Endothelial cell of umbilical vein (primary cell): ENCODE results near the gene RALB. TPM values are rescaled to one million over a fixed set of nuclear protein-coding genes. Genes with fewer than 3 reads are reported as not detected.

ENCODE experiments used
- BruUV-seq: library from RNA; stranded (reverse); fragments of 400-500 nt; replicated peaks from 2 replicates; lab custom pipeline; 2021; lab: Mats Ljungman, UMichigan
- CTCF ChIA-PET: fragments of 300-600, 350-600 bp; sonication (Branson Sonifier 250); formaldehyde crosslinking; loops from one replicate; lab custom pipeline; 2021; ENCODE audit warnings: antibody characterized with exemption, inconsistent platforms; lab: Charles Lee
- POLR2A ChIA-PET: fragments of 300-600, 350-600 bp; sonication (Branson Sonifier 250); formaldehyde crosslinking; loops from one replicate; lab custom pipeline; 2021; ENCODE audit warnings: antibody characterized with exemption, inconsistent platforms; lab: Charles Lee
- DNase-seq: peaks from one replicate; pipeline ENCODE4 v3.0.0-alpha.2; 2011; ENCODE audit warnings: low read depth, low spot score
- FAIRE-seq: peaks from 2 replicates; lab custom pipeline; 2011; peaks lifted over from hg19 to GRCh38; lab: Jason Lieb, UNC
- H2AFZ ChIP-seq: 2 replicates; pipeline ENCODE4 v1.6.0; 2012; ENCODE audit warnings: low read depth, low read length, control low read depth, inconsistent platforms
- H3K27ac ChIP-seq: 2 replicates; pipeline ENCODE4 v1.5.1; 2011; ENCODE audit warnings: low read depth, mild to moderate bottlenecking, control low read depth, low read length, moderate library complexity; ENCODE audit not compliant: insufficient read depth
- H3K27me3 ChIP-seq, 2 experiments: 2 replicates each; pipeline versions ENCODE4 v1.6.0 to v1.6.1; 2011; ENCODE audit warnings: low read length in 2 of 2, mixed read lengths in 1 of 2; ENCODE audit not compliant: control insufficient read depth in 2 of 2, insufficient read depth in 2 of 2
- H3K36me3 ChIP-seq, 2 experiments: 2 replicates in 1 of 2; 3 replicates in 1 of 2; pipeline ENCODE4 v1.5.1; 2011; ENCODE audit warnings: low read length in 2 of 2, mild to moderate bottlenecking in 1 of 2, moderate library complexity in 1 of 2; ENCODE audit not compliant: control insufficient read depth in 2 of 2, insufficient read depth in 2 of 2; ENCODE audit errors: extremely low read depth in 1 of 2
- H3K4me1 ChIP-seq: 3 replicates; pipeline ENCODE4 v1.5.1; 2011; ENCODE audit warnings: mild to moderate bottlenecking, low read length; ENCODE audit not compliant: control insufficient read depth, insufficient read depth; ENCODE audit errors: extremely low read depth
- H3K4me2 ChIP-seq: 2 replicates; pipeline ENCODE4 v1.6.1; 2011; ENCODE audit warnings: low read length, control low read depth, mixed read lengths; ENCODE audit not compliant: insufficient read depth
- H3K4me3 ChIP-seq, 3 experiments: fragments of 200-600 bp in 1 of 3; sonication (generic), shearing (Covaris generic) in 1 of 3; replicated peaks in 1 of 3; 2 replicates each; pipeline ENCODE4 v1.5.1; 2011 to 2016; ENCODE audit warnings: control low read depth in 3 of 3, low read length in 3 of 3, mild to moderate bottlenecking in 2 of 3, inconsistent platforms in 1 of 3, low read depth in 1 of 3, moderate library complexity in 1 of 3; ENCODE audit not compliant: insufficient read depth in 1 of 3
- H3K79me2 ChIP-seq: 2 replicates; pipeline ENCODE4 v1.6.0; 2012; ENCODE audit warnings: low read length, inconsistent platforms; ENCODE audit not compliant: control insufficient read depth, insufficient read depth
- H3K9ac ChIP-seq: replicated peaks from 2 replicates; pipeline ENCODE3; 2011; ENCODE audit warnings: low read length, control low read depth; ENCODE audit not compliant: insufficient read depth; ENCODE audit errors: extremely low read depth
- H3K9me1 ChIP-seq: replicated peaks from 3 replicates; pipeline ENCODE4 v1.6.0; 2011; ENCODE audit warnings: mild to moderate bottlenecking, low read length; ENCODE audit not compliant: control insufficient read depth, insufficient read depth; ENCODE audit errors: extremely low read depth
- H3K9me3 ChIP-seq: replicated peaks from 2 replicates; pipeline ENCODE4 v1.5.1; 2012; ENCODE audit warnings: low read length, inconsistent platforms; ENCODE audit not compliant: control insufficient read depth, insufficient read depth
- H4K20me1 ChIP-seq: replicated peaks from 2 replicates; pipeline ENCODE3; 2011; ENCODE audit warnings: mild to moderate bottlenecking, low read length; ENCODE audit not compliant: control insufficient read depth, insufficient read depth; ENCODE audit errors: extremely low read depth
- CTCF ChIP-seq, 2 donors: IDR thresholded peaks; 1 replicate in 1 of 2; 2 replicates in 1 of 2; pipeline ENCODE4 v1.5.1; 2011; ENCODE audit warnings: low read length in 2 of 2, mild to moderate bottlenecking in 2 of 2, moderate library complexity in 2 of 2, control low read depth in 1 of 2, inconsistent platforms in 1 of 2, low read depth in 1 of 2; ENCODE audit not compliant: insufficient read depth in 1 of 2; ENCODE audit errors: extremely low read depth in 1 of 2
- EZH2 ChIP-seq: IDR thresholded peaks from 2 replicates; pipeline ENCODE4 v1.6.1; 2012; ENCODE audit warnings: borderline replicate concordance, low read depth, mild to moderate bottlenecking, moderate library complexity, low read length, inconsistent platforms; ENCODE audit not compliant: severe bottlenecking
- FOS ChIP-seq: IDR thresholded peaks from 2 replicates; pipeline ENCODE4 v1.6.1; 2011; ENCODE audit warnings: mild to moderate bottlenecking, low read length, moderate library complexity, borderline replicate concordance; ENCODE audit not compliant: insufficient read depth
- GATA2 ChIP-seq: IDR thresholded peaks from 2 replicates; pipeline ENCODE4 v1.7.0; 2011; ENCODE audit warnings: low read depth, mild to moderate bottlenecking, moderate library complexity, mixed read lengths, low read length; ENCODE audit not compliant: insufficient read length, insufficient read depth
- JUN ChIP-seq: IDR thresholded peaks from 2 replicates; pipeline ENCODE4 v1.6.1; 2011; ENCODE audit warnings: borderline replicate concordance, low read depth; ENCODE audit not compliant: insufficient read length, insufficient read depth
- MAX ChIP-seq: IDR thresholded peaks from 2 replicates; pipeline ENCODE4 v1.6.1; 2011; ENCODE audit not compliant: insufficient read depth, insufficient read length
- MYC ChIP-seq: IDR thresholded peaks from one replicate; pipeline ENCODE4 v1.6.1; 2011; ENCODE audit warnings: mild to moderate bottlenecking, low read depth, low read length
- POLR2A ChIP-seq: IDR thresholded peaks from 2 replicates; pipeline ENCODE4 v1.6.1; 2012; ENCODE audit warnings: low read depth, mild to moderate bottlenecking, control low read depth, low read length
- POLR2AphosphoS5 ChIP-seq: IDR thresholded peaks from 2 replicates; pipeline ENCODE4 v1.6.1; 2012; ENCODE audit warnings: low read depth, mild to moderate bottlenecking, control low read depth, low read length, moderate library complexity; ENCODE audit not compliant: insufficient read depth
- dilution Hi-C: fragments of 300-500 bp; cut with MboI; formaldehyde crosslinking; loops from one replicate; pipeline ENCODE4 v1.15.0; 2019; ENCODE audit warnings: low sequenced_read_pairs; ENCODE audit not compliant: extremely low pct_ligation_motif_present
- intact Hi-C: fragments of 100-400 bp; cut with micrococcal nuclease; formaldehyde crosslinking; loops from one replicate; pipeline ENCODE4 v1.10.0; 2022
- polyA plus RNA-seq, 4 experiments: library from polyadenylated mRNA; depleted of rRNA in 3 of 4; stranded (reverse) in 3 of 4; unstranded in 1 of 4; fragments of >200 nt; gene quantifications; 2 replicates each; pipeline versions ENCODE4 v1.2.1 to v1.2.3, GENCODE V29; 2011 to 2012; ENCODE audit warnings: missing spikeins in 1 of 4
- total RNA-seq: library from RNA; stranded (reverse); gene quantifications from 2 replicates; pipeline ENCODE4 v1.2.3, GENCODE V29; 2021

The RALB gene
- total and polyA plus RNA-seq, 2 donors (not counting 3 experiments of a cell fraction or from before 2014, with no cell fraction given), result 105 to 115 TPM

- no peaks in the 10 kb centered on the region for H3K27me3 ChIP-seq
- CTCF ChIA-PET, result interaction anchor here (1.0 kb wide), 1 partner anchor 10 kb away, joined by 3 read pairs; no protein-coding TSS in a partner anchor
Measured at GRCh38 chr2:120285056-120285455, 32.4 kb downstream of the RALB start.

More at GRCh38 chr2:120285056-120285455, 32.4 kb downstream of the RALB start:
- Histone ChIP-seq H3K36me3 (peaks cover 10 to 12% of the 10 kb centered on the region in 2 experiments), H3K9ac (no peak overlapping the region), H3K4me2 (no peak overlapping the region), H3K9me1 (no peaks in the 10 kb centered on the region), H3K27ac (no peak overlapping the region), H3K79me2 (peaks cover 9% of the 10 kb centered on the region), H3K4me1 (peaks cover 11% of the 10 kb centered on the region), H3K9me3 (no peaks in the 10 kb centered on the region), H3K4me3 (no peak overlapping the region), H4K20me1 (no peaks in the 10 kb centered on the region), H2AFZ (no peak overlapping the region)
- dilution Hi-C loops, result no loop called here
- POLR2A ChIA-PET, result no interaction called here
- TF ChIP-seq JUN (no peak), POLR2A (no peak), EZH2 (no peak), MYC (no peak), FOS (no peak), GATA2 (no peak), CTCF (IDR thresholded peaks at IDR 0.05; ENCODE audit: extremely low read depth in 1 of 2, insufficient read depth in 1 of 2, low read depth in 1 of 2, low read length in 2 of 2) (no peak), POLR2AphosphoS5 (no peak), MAX (no peak)
- intact Hi-C loops, result no loop called here
- FAIRE-seq (no peak), DNase-seq (no peak)
- BruUV-seq, result no TSS peak
